ENCODE data around the gene GPR85. TPM values are rescaled to one million over a fixed set of nuclear protein-coding genes. Genes with fewer than 3 reads are reported as not detected.

The GPR85 gene
- polyA plus RNA-seq, 1 experiment: 2.6 TPM

GRCh38 chr7:113113912-113114311 is 27.3 kb upstream of the GPR85 start:
- ChIA-PET POLR2A (no interaction called here), CTCF (interaction anchor here (0.7 kb wide), 1 partner anchor 833 kb away, joined by 3 read pairs; no protein-coding TSS in a partner anchor)
- TF ChIP-seq CTCF (IDR thresholded peaks at IDR 0.05; ENCODE audit: insufficient read depth, low read depth, low read length): no peak
- H3K4me3 ChIP-seq (ENCODE audit: low read depth, low read length): no peak overlapping the region
- H3K27me3 ChIP-seq (ENCODE audit: control insufficient read depth, insufficient read depth, low read length): no peaks in the 10 kb centered on the region
- H3K36me3 ChIP-seq (ENCODE audit: control insufficient read depth, insufficient read depth, low read length): peaks cover 1% of the 10 kb centered on the region; the same call in 1 of the 2 replicates
- DNase-seq (ENCODE audit: low read depth): no peak

- no peaks in the 10 kb centered on the region for H3K27me3 ChIP-seq (ENCODE audit: control insufficient read depth, insufficient read depth, low read length)
- H3K4me3 ChIP-seq (ENCODE audit: low read depth, low read length): no peak overlapping the region
- 0 out of 2 replicates have a peak, but pooled peaks cover 1% of the 10 kb centered on the region for H3K36me3 ChIP-seq (ENCODE audit: control insufficient read depth, insufficient read depth, low read length)
- ChIA-PET POLR2A (no interaction called here), CTCF (no interaction called here)
- no peak for DNase-seq (ENCODE audit: low read depth)
- TF ChIP-seq CTCF (IDR thresholded peaks at IDR 0.05; ENCODE audit: insufficient read depth, low read depth, low read length): no peak
Observed at GRCh38 chr7:113109718-113110117, 23.1 kb upstream of the GPR85 start.

GRCh38 chr7:113100121-113100603 is 13.5 kb upstream of the GPR85 start:
- CTCF ChIA-PET: interaction anchor here (0.7 kb wide), 1 partner anchor 317 kb away, joined by 3 read pairs; no protein-coding TSS in a partner anchor
- POLR2A ChIA-PET: interaction anchor here (0.6 kb wide), 1 partner anchor 637 kb away, joined by 3 read pairs; no protein-coding TSS in a partner anchor
- 0 out of 2 replicates have a peak, but pooled peaks cover 1% of the 10 kb centered on the region for H3K27me3 ChIP-seq (ENCODE audit: control insufficient read depth, insufficient read depth, low read length)
- TF ChIP-seq CTCF (IDR thresholded peaks at IDR 0.05; ENCODE audit: insufficient read depth, low read depth, low read length): no peak
- H3K4me3 ChIP-seq (ENCODE audit: low read depth, low read length): no peak overlapping the region
- H3K36me3 ChIP-seq (ENCODE audit: control insufficient read depth, insufficient read depth, low read length): no peaks in the 10 kb centered on the region
- no peak for DNase-seq (ENCODE audit: low read depth)

- POLR2A ChIA-PET: no interaction called here
- CTCF ChIA-PET: interaction anchor here (1.1 kb wide), 1 partner anchor 60 kb away, joined by 4 read pairs; no protein-coding TSS in a partner anchor
- TF ChIP-seq CTCF (IDR thresholded peaks at IDR 0.05; ENCODE audit: insufficient read depth, low read depth, low read length): no peak
Observed at GRCh38 chr7:113099284-113099919, 12.8 kb upstream of the GPR85 start.

GRCh38 chr7:113094517-113095249 is 8.1 kb upstream of the GPR85 start:
- ChIA-PET CTCF (no interaction called here), POLR2A (no interaction called here)
- H3K36me3 ChIP-seq (ENCODE audit: control insufficient read depth, insufficient read depth, low read length): no peaks in the 10 kb centered on the region
- TF ChIP-seq CTCF (IDR thresholded peaks at IDR 0.05; ENCODE audit: insufficient read depth, low read depth, low read length): no peak
- no peaks in the 10 kb centered on the region for H3K27me3 ChIP-seq (ENCODE audit: control insufficient read depth, insufficient read depth, low read length)
- DNase-seq (ENCODE audit: low read depth): no peak
- H3K4me3 ChIP-seq (ENCODE audit: low read depth, low read length): no peak overlapping the region

More at GRCh38 chr7:113099284-113099919, 12.8 kb upstream of the GPR85 start:
- Histone ChIP-seq H3K36me3 (ENCODE audit: control insufficient read depth, insufficient read depth, low read length) (no peaks in the 10 kb centered on the region), H3K4me3 (ENCODE audit: low read depth, low read length) (no peak overlapping the region), H3K27me3 (ENCODE audit: control insufficient read depth, insufficient read depth, low read length) (0 out of 2 replicates have a peak, but pooled peaks cover 1% of the 10 kb centered on the region)
- no peak for DNase-seq (ENCODE audit: low read depth)
